Left forelimb (tissue), 1 donor: Measurements from ENCODE around the gene ENOX1.

Experiments used
- DNase-seq: peaks from one replicate; pipeline ENCODE4 v3.0.0-alpha.2; 2018; ENCODE audit warnings: low spot score

Gene ENOX1

GRCh38 chr13:43289470-43290255 is 497.1 kb downstream of the ENOX1 start:
- no peak for DNase-seq

GRCh38 chr13:43286751-43287150 is 500.0 kb downstream of the ENOX1 start:
- DNase-seq: no peak

GRCh38 chr13:43285933-43286597 is 500.7 kb downstream of the ENOX1 start:
- peak; percentile 74 for DNase-seq

- DNase-seq: no peak
Observed at GRCh38 chr13:43284162-43284561, 502.6 kb downstream of the ENOX1 start.

GRCh38 chr13:43279696-43280095 is 507.1 kb downstream of the ENOX1 start:
- no peak for DNase-seq

GRCh38 chr13:43278127-43278526 is 508.6 kb downstream of the ENOX1 start:
- no peak for DNase-seq

GRCh38 chr13:43277142-43277541 is 509.6 kb downstream of the ENOX1 start:
- DNase-seq: no peak

GRCh38 chr13:43274881-43275280 is 511.9 kb downstream of the ENOX1 start:
- no peak for DNase-seq

GRCh38 chr13:43273362-43273761 is 513.4 kb downstream of the ENOX1 start:
- no peak for DNase-seq

- no peak for DNase-seq
Observed at GRCh38 chr13:43272851-43273250, 513.9 kb downstream of the ENOX1 start.

- no peak for DNase-seq
Observed at GRCh38 chr13:43271152-43271551, 515.6 kb downstream of the ENOX1 start.

- no peak for DNase-seq
Observed at GRCh38 chr13:43270130-43270830, 516.5 kb downstream of the ENOX1 start.

GRCh38 chr13:43269037-43269481 is 517.7 kb downstream of the ENOX1 start:
- DNase-seq: no peak

- no peak for DNase-seq
Observed at GRCh38 chr13:43268632-43269031, 518.1 kb downstream of the ENOX1 start.

GRCh38 chr13:43267916-43268315 is 518.9 kb downstream of the ENOX1 start:
- DNase-seq: no peak

- DNase-seq: no peak
Observed at GRCh38 chr13:43266936-43267615, 519.7 kb downstream of the ENOX1 start.

- no peak for DNase-seq
Observed at GRCh38 chr13:43265028-43265427, 521.7 kb downstream of the ENOX1 start.

- DNase-seq: no peak
Observed at GRCh38 chr13:43264458-43264857, 522.3 kb downstream of the ENOX1 start.

- no peak for DNase-seq
Observed at GRCh38 chr13:43263047-43263446, 523.7 kb downstream of the ENOX1 start.

GRCh38 chr13:43260999-43261398 is 525.8 kb downstream of the ENOX1 start:
- DNase-seq: no peak

- DNase-seq: no peak
Observed at GRCh38 chr13:43258771-43259170, 528.0 kb downstream of the ENOX1 start.

GRCh38 chr13:43257765-43258164 is 529.0 kb downstream of the ENOX1 start:
- DNase-seq: no peak
